Stimulated activated CD8-positive, alpha-beta memory T cell treated with anti-CD3 and anti-CD28 coated beads, Interleukin-7, amount 100 ng/mL, for 4 hours (primary cell): ENCODE measurements around the gene ZNF554.
"Not testable (repeated sequence)": the region's sequence is repeated elsewhere in the genome, so short reads cannot be mapped to it uniquely, and the experiment has no call there.

Source experiments
- DNase-seq, 2 donors: peaks; one replicate each; pipeline ENCODE4 v3.0.0-alpha.2; 2020; ENCODE audit warnings: low read depth in 2 of 2

Gene ZNF554

DNA sequence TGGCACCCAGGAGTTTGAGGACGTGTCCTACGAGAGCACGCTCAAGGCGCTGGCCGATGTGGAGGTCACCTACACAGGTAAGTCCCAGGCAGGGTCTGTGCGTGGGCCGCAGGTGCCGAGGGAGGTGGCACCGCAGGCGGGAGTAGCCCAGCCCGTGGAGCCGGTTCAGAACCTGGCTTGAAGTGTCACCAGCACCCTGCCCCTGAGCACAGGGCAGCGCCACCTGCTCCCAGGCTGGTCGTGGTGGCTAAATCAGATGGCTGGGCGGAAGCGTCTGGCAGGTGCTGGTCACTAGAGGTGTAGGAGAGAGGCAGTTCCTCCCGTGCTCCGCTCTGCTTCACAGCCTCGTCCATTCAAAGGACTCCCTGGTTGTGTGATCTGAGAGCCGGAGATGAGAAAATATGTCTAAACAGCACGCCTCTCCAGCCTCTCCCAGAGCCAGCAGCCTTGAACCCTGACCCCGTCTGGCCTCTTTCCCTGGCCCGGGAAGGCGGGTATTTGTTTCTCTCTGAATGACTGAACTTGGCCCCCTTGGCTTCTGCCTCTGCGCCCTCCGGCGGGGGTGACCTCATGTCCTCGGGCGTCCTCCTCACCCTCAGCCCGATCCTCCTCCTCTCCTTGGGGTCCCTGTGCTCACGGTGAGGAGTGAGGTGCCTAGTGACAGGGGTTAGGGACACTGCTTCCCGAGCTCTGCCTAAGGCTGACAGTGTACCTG lies 29.0 kb upstream of the ZNF554 start:
- DNase-seq = no peak

DNA sequence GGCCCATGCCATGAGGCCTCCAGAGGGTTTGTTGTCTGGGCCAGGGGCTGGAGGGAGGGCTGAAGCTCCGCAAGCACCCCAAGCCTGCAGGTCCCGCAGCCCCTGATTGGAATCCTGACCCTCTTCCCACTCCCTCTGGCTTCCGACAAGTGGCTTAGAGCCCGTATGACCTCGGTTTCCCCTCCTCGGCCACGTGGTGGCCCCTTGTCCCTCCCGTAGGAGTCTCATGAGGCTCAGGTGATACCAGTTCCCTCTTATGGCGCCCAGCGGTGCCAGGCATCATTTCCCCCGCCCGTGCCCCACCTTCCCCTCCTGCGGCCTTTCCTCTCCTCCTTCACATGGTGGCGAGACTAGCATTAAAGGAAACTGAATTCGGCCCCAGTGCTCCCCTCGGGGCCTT lies 28.2 kb upstream of the ZNF554 start:
- DNase-seq = no peak

- no peak for DNase-seq
Observed at GRCh38 chr19:2791876-2792275, 27.8 kb upstream of the ZNF554 start.

- not testable (repeated sequence) for DNase-seq
Observed at GRCh38 chr19:2792666-2793065, 27.0 kb upstream of the ZNF554 start.

DNA sequence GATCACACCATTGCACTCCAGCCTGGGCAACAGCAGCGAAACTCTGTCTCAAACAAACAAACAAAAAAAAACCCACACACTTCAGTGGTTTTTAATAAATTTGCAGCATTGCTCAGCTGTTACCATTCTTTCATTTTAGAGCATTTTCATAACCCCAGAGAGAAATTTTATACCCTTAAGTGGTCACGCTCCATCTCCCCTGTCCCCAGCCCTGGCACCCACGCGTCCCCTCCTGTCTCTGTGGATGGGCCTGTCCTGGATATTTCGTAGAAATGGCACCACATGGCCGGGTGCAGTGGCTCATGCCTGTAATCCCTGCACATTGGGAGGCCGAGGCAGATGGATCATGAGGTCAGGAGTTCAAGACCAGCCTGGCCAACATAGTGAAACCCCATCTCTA lies 26.5 kb upstream of the ZNF554 start:
- DNase-seq = no peak

DNA sequence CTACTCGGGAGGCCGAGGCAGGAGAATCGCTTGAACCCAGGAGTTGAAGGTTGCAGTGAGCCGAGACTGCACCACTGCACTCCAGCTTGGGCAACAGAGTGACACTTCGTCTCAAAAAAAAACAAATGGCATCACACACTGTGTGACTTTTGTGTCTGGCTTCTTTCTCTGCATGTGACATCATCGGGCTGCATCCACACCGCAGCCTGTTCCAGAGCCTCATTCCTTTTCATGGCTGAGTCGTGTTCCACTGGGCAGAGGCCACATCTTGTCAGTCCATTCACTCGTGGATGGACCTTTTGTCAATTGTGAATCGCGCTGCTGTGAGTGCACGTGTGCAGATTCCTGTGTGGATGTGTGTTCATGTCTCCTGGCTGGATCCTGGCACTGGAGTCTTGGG lies 26.1 kb upstream of the ZNF554 start:
- DNase-seq = no peak

DNA sequence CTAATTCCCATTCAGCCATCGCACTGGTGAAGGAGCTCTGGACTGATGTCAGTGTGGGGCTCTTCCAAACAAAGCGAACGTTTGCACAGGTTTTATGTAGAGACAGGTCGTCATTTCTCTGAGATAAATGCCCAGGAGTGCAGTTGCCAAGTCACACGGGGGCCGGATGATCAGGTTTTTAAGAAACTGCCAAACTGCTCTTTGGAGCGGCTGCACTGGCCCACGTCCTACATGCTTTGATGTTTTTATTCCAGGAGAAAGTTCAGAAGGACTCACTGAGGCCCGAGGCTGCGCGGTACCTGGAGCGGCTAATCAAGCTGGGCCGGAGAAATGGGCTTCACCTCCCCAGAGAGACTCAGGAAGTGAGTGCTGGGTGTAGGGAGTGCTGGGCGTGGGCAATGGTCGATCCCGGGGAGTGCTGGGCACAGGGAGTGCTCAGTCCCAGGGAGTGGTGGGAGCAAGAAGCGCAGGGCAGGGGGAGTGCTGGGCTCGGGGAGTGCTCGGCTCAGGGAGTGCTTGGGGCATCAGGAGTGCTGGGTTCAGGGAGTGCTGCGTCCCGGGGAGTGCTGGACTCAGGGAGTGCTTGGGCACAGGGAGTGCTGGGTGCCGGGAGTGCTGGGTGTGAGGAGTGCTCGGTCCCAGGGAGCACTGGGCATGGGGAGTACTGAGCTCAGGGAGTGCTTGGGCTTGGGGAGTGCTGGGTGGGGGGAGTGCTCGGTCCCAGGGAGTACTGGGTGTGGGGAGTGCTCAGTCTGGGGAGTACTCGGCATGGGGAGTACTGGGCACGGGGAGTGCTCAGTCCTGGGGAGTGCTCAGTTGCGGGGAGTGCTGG lies 23.6 kb upstream of the ZNF554 start:
- no peak for DNase-seq

DNA sequence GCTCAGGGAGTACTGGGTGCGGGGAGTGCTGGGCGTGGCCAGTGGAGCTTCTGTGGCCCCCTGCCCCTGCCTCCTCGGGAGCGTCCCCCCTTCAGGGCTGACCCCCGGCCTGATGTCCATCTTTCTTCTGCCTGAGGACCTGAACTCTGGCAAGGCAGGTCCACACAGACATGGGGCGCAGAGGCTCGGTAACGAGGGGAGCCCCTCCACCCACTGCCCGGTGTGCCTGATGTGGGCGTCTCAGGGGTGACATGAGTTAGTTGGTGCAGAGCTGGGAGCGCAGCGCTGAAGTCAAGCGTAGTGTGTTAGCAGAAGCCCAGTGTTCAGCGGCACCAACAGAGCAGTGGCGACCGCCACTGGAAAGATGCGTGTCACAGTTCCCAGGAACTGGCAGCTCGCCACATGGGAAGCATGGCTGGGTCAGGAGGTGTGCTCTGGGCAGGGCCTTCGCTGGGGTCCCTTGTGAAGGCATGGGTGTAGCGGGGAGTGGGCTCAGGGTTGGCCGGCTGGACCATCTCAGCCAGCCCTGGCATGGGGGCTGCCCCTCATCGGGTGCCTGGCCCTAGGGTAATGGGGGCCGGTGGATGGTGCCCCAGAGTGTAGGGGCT lies 22.9 kb upstream of the ZNF554 start:
- DNase-seq = no peak

GRCh38 chr19:2797280-2797679 lies 22.4 kb upstream of the ZNF554 start:
- DNase-seq = no peak

DNA sequence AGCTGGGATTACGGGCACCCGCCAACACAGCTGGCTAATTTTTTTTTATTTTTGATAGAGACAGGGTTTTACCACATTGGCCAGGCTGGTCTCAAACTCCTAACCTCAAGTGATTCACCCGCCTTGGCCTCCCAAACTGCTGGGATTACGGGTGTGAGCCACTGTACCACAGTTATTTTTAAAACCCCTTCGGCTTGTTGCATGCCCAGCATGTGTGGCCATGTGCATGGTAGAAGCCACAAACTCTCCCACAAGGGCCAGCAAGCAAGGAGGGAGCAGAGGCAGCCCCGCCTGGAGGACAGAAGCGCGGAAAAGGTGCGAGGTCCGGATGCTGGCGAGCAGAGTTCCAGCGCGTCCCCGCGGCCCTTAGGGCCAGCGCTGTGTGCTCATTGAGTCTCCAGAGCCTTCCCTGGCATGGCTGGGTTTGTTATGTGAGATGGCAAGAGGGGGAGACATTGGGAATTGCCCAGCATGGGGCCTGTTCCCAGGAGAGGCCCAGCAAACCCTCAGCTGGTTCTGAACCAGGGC lies 21.4 kb upstream of the ZNF554 start:
- DNase-seq = no peak

DNA sequence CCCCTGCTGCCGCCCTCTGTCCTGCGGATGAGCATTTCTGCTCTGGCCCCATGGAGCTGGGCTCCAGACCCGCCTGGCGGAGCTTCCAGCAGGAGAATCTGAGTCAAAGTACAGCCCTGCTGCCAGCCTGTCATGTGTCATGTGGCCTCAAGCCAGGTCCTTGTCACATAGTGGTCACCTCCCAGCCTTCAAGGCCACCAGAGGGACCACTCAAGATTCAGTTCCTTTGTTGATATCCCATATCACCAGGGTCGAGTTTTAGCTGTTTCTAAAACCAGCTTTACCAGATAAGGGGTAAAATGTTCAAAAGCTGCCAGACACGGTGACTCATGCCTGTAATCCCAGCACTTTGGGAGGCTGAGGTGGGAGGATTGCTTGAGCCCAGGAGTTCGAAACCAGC lies 20.9 kb upstream of the ZNF554 start:
- no peak for DNase-seq

DNA sequence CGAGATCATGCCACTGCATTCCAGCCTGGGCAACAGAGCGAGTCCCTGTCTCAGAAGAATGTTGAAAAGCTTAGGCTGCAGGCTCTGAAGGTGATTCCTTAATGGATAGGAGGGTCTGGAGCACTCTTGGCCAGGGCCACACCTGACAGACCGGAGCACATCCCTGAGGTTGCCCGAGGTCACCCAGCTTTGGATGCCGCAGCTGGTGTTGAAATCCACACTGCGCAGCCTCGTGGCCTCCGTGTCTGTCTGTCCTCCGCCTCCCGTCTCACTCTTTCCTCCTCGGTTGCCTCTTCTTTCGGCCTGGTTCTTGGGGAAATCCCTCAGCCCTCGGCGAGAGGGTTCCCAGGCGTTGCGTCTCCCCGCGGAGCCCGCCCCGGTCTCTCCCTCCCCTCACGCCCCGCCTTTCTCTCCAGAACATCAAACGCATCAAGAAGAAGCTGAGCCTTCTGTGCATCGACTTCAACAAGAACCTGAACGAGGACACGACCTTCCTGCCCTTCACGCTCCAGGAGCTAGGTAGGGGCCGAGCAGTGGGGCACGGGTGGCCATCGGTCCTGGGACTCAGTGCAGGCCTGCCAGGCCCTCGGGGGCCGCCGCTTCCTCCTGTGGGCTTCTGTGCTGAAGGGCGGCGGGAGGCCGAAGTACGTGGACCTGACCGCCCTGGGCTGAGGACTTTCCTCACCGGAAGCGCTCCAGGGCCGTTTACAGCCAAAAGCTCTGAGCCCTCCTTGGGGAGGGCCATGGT lies 20.2 kb upstream of the ZNF554 start:
- no peak for DNase-seq

DNA sequence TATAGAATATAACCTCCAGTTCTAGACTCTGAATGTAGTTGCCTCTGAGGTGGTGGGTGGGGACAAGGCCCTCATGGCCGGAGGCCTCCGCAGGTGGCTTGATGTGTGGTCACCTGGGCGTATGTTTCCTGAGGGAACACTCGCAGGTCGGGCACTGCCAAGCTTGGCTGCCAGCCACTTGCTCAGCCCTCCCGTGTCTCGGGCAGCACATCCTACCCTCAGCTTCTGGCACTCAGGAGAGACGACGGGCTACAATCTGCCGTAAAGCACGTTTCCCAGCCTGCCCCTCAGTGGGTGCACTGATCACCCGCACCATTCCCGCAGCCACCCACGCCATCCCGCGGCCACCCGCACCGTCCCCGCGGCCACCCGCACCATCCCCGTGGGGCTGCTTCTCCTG lies 19.2 kb upstream of the ZNF554 start:
- no peak for DNase-seq

DNA sequence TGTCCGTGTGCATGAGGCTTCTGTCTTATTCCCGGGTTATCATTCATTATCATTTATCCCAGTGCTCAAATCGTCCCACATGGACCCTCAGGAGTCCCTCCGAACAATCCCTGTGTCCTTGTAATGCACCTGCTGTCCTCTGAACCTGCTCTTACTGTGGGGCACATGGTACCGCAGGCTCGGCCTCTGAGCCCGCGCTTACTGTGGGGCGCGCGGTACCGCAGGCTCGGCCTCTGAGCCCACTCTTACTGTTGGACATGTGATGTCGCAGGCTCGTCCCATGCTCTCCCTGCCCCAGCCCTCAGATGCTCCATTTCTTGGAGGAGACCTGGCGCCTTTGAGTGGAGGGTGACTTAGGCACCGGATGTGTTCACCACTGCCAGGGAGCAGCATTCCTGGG lies 16.8 kb upstream of the ZNF554 start:
- DNase-seq = no peak

DNA sequence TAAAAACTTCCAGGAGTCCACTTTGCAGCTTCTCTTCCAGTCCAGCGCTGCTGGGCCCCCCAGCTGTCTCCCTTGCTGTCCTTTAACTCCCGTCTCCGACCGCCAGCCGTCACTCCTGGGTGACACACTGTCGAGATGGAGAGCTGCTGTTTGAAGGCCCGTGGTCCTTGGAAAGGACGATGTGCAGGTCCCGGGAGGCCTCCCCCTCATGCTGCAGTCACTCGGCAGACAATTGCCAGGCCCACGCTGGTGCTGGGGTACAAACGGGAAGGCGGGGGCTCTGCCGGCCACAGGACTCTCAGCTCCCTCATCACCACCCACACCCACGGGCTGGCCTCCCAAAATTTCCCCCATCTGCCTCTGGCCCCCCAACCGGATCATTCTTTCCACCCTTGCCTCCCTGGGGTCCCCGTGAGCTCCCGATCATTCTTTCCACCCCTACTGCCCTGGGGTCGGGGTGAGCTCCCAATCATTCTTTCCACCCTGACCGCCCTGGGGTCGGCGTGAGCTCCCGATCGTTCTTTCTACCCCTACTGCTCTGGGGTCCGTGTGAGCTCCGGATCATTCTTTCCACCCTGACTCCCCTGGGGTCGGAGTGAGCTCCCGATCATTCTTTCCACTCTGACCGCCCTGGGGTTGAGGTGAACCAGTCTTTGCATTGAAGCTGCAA lies 16.0 kb upstream of the ZNF554 start:
- DNase-seq = no peak

DNA sequence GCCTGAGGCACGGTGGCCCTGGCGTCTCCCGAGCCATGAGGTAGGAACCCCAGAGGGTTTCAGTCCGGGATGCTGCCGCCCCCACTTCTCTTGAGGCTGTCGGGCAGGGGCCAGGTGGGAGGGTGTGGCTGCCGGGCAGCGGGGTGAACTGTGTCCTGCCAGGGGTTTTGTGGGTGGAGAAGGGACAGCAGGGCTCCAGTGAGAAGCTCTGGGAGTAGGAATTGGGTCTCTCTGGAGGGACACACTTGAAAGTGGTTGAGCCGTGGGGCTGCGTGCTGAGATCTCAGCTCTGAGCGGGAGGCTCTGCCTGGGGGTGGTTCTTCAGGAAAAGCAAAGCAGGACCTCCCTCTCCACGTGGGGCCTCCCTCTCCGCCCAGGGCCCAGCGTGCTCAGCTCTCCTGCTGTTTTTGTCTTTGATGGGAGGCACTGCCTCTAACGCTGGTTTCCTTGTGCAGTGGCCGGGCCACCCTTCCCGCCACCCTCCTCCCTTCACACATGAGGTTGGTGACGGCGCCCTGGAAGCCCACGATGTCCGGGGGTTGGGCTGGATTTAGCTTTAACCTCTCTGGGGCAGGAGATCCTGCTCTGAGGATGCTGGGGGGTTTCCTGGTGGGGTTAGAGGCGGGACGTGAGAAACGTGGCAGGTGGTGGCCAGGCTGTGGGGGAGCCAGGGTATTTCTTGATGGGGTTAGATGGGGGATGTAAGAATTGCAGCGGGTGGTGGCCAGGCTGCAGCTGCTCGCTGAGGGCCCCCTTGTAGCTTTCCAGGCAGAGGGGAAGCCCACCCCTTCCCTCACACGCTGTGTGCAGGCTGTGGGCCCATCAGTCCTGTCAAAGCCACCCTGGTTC lies 15.3 kb upstream of the ZNF554 start:
- no peak for DNase-seq

DNA sequence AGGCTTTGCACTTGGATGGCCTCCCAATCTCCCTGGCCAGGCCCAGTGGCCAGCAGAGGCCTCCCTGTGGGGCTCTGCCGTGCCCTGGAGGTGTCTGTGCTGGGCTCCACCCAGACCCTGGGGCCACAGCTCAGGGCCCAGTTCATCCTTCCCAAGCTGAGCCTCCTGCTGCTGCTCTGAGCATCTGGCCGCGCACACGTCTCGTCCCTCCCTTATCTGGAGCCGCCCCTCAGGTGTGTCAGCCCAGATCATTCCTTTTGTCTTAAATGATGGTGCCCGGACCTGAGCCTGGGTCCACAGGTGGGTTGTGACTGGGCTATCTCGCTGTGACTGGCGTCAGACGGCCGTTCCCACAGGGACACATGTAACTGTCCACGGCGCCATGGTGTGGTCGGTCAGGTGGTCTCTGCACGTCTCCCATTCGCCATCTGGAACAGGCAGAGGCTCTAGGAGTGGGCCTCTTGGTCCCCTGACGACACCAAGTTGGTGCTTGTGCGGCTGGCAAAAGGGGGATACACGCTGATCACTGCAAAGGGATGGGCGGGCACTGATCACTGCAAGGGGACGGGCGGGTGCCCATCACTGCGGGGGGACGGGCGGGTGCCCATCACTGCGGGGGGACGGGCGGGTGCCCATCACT lies 14.3 kb upstream of the ZNF554 start:
- DNase-seq = no peak

DNA sequence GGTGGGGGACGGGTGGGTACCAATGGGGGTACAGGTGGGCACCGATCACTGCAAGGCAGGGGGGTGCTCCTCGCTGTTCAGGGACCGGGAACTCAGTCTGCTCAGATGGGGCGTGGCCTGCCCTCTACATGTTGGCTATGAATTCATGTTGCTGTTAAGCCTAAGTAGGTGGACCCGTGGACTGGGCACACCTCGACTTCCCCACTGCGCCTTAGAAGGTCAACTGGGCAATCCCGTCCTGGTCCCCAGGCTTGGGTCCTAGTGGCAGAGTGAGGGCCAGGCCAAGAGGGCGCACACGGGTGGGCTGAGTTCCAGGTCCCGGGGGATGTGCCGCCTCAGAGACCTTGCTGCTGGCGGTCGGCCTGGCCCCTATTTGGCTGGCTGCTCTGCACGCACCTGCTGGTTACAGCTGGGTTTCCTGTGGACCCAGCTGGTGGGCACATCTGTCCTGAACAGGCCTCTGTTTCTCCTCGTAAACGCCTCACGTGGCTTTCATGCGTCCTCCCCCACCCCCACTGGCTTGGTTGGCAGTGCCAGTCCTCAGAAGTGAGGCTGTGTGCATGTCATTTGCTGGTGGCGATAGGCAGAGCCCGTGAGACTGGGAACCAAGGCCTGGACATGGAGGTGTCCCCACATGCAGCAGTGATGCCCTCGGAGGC lies 13.5 kb upstream of the ZNF554 start:
- DNase-seq = no peak

DNA sequence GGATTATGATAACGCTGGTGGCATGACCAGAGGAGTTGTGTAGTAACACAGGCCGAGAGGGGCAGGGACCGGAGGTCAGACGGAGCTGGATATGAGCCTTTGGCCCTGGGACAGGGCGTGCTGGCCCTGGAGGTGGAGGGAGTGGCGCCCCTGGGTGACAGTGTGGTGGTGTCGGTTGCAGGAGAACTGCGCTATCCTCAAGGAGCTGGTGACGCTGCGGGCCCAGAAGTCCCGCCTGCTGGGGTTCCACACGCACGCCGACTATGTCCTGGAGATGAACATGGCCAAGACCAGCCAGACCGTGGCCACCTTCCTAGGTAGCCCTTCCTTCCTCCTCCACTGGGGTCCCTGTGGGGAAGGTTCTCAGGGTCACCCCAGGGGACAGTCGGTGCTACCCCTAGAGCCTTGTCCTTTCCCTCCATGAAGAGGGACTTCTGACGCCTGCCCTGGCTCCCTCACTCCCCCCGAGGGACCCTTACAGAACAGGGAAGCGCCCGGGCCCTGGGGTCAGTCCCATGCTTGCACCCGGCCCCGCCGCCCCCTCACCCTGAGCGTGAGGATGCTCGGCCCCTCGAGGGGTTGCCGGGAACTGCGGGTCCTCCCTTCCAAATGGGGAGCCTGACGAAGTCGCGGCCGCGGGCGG lies 12.8 kb upstream of the ZNF554 start:
- no peak for DNase-seq
